T-helper 1 cell treated with Interleukin-12 subunit alpha and Interleukin-12 subunit beta and Interleukin-4 antibody, amounts not matched to agents 30 ng/mL and 1 ng/mL, for 36 hours (primary cell): ENCODE results near the gene TM4SF18. TPM values are rescaled to one million over a fixed set of nuclear protein-coding genes. Genes with fewer than 3 reads are reported as not detected.

ENCODE experiments used
- intact Hi-C: fragments of 100-400 bp; cut with micrococcal nuclease; formaldehyde crosslinking; loops from one replicate; pipeline ENCODE4 v1.15.1; 2024
- total RNA-seq: library from RNA; stranded (reverse); gene quantifications from 2 replicates; pipeline ENCODE4 v1.2.3, GENCODE V29; 2022

TM4SF18 gene
- total RNA-seq, 1 donor from 2014 or later: not detected

- intact Hi-C loops: no loop called here
These were observed 44.8 kb downstream of the TM4SF18 start for GRCh38 chr3:149288655-149289054.

- intact Hi-C loops: no loop called here
These were observed 49.4 kb downstream of the TM4SF18 start for GRCh38 chr3:149284034-149284433.

GRCh38 chr3:149283401-149283800 is 50.0 kb downstream of the TM4SF18 start:
- intact Hi-C loops: no loop called here

- intact Hi-C loops: no loop called here
These were observed 50.6 kb downstream of the TM4SF18 start for GRCh38 chr3:149282836-149283235.

GRCh38 chr3:149282322-149282721 is 51.1 kb downstream of the TM4SF18 start:
- intact Hi-C loops: no loop called here

GRCh38 chr3:149280671-149281349 is 52.6 kb downstream of the TM4SF18 start:
- intact Hi-C loops: no loop called here

- intact Hi-C loops: no loop called here
These were observed 54.5 kb downstream of the TM4SF18 start for GRCh38 chr3:149278911-149279310.

- intact Hi-C loops: loop anchor here (1.0 to 2.0 kb wide), 5 partner anchors 52 to 535 kb away; partner anchors contain the start of genes HLTF, HPS3 and RNF13
These were observed 56.1 kb downstream of the TM4SF18 start for GRCh38 chr3:149277331-149277813.

- intact Hi-C loops: loop anchor here (1.0 to 2.0 kb wide), 5 partner anchors 51 to 536 kb away; partner anchors contain the start of genes HLTF, HPS3 and RNF13
These were observed 56.8 kb downstream of the TM4SF18 start for GRCh38 chr3:149276619-149277018.

GRCh38 chr3:149274220-149274619 is 59.2 kb downstream of the TM4SF18 start:
- intact Hi-C loops: loop anchor here (5.0 kb wide), 1 partner anchor 72 kb away; no protein-coding TSS in a partner anchor

- intact Hi-C loops: loop anchor here (1.0 to 5.0 kb wide), 10 partner anchors 28 to 444 kb away; partner anchors contain the start of genes GYG1 and HLTF
These were observed 60.2 kb downstream of the TM4SF18 start for GRCh38 chr3:149273096-149273751.

GRCh38 chr3:149271669-149272068 is 61.8 kb downstream of the TM4SF18 start:
- intact Hi-C loops: loop anchor here (5.0 kb wide), 1 partner anchor 69 kb away; no protein-coding TSS in a partner anchor

GRCh38 chr3:149270180-149270579 is 63.3 kb downstream of the TM4SF18 start:
- intact Hi-C loops: loop anchor here (5.0 kb wide), 1 partner anchor 68 kb away; no protein-coding TSS in a partner anchor

- intact Hi-C loops: loop anchor here (5.0 kb wide), 1 partner anchor 67 kb away; no protein-coding TSS in a partner anchor
These were observed 63.7 kb downstream of the TM4SF18 start for GRCh38 chr3:149269687-149270086.

Other genes with a start within 250 kb of the TM4SF18 start
- 17.7 and 18.4 TPM in 2 replicates for gene HLTF, start 247.1 kb downstream of the TM4SF18 start, total RNA-seq
- 19.1 and 20.9 TPM in 2 replicates for gene HPS3, start 204.0 kb downstream of the TM4SF18 start, total RNA-seq
- not detected in 2 replicates for gene CP, start 111.8 kb downstream of the TM4SF18 start, total RNA-seq
- 0.29 and 0.41 TPM in 2 replicates for gene TM4SF1, start 44.0 kb upstream of the TM4SF18 start, total RNA-seq
- gene TM4SF4, start 141.1 kb upstream of the TM4SF18 start, total RNA-seq: not detected in 2 replicates